Astrocyte (in vitro differentiated cells and primary cell): ENCODE measurements around the gene INCA1. TPM values are rescaled to one million over a fixed set of nuclear protein-coding genes. Genes with fewer than 3 reads are reported as not detected.
"Not testable (repeated sequence)": the region's sequence is repeated elsewhere in the genome, so short reads cannot be mapped to it uniquely, and the experiment has no call there.

Source experiments
- DNase-seq: peaks from one replicate; pipeline ENCODE4 v3.0.0-alpha.2; 2010; ENCODE audit warnings: low read depth
- FAIRE-seq: peaks from 2 replicates; lab custom pipeline; 2011; peaks lifted over from hg19 to GRCh38; lab: Jason Lieb, UNC
- H2AFZ ChIP-seq: 2 replicates; pipeline ENCODE4 v1.6.0; 2012; ENCODE audit warnings: low read depth, low read length, inconsistent platforms
- H3K27ac ChIP-seq: 2 replicates; pipeline ENCODE4 v1.5.1; 2011; ENCODE audit warnings: low read depth, low read length, inconsistent platforms
- H3K27me3 ChIP-seq: 2 replicates; pipeline ENCODE4 v1.6.0; 2011; ENCODE audit warnings: low read length, inconsistent platforms; ENCODE audit not compliant: insufficient read depth
- H3K36me3 ChIP-seq: 2 replicates; pipeline ENCODE4 v1.5.1; 2011; ENCODE audit warnings: low read length, inconsistent platforms; ENCODE audit not compliant: insufficient read depth
- H3K4me1 ChIP-seq: 2 replicates; pipeline ENCODE4 v1.5.1; 2011; ENCODE audit warnings: low read length, inconsistent platforms; ENCODE audit not compliant: insufficient read depth
- H3K4me2 ChIP-seq: 2 replicates; pipeline ENCODE4 v1.6.0; 2012; ENCODE audit warnings: low read length, inconsistent platforms
- H3K4me3 ChIP-seq: 2 replicates; pipeline ENCODE4 v1.5.1; 2011; ENCODE audit warnings: low read depth, mild to moderate bottlenecking, low read length, inconsistent platforms; ENCODE audit not compliant: insufficient read depth
- H3K79me2 ChIP-seq: 2 replicates; pipeline ENCODE4 v1.6.0; 2012; ENCODE audit warnings: mild to moderate bottlenecking, low read length, inconsistent platforms; ENCODE audit not compliant: insufficient read depth
- H3K9ac ChIP-seq: 2 replicates; pipeline ENCODE4 v1.6.0; 2012; ENCODE audit warnings: mild to moderate bottlenecking, low read length, inconsistent platforms
- H3K9me3 ChIP-seq: 2 replicates; pipeline ENCODE4 v1.5.1; 2012; ENCODE audit warnings: low read depth, mild to moderate bottlenecking, low read length, inconsistent platforms; ENCODE audit not compliant: insufficient read depth
- H4K20me1 ChIP-seq: 2 replicates; pipeline ENCODE4 v1.6.0; 2012; ENCODE audit warnings: low read length, inconsistent platforms; ENCODE audit not compliant: insufficient read depth
- H3K27ac Mint-ChIP-seq: one replicate; pipeline ENCODE4 v1.8.0; 2021; ENCODE audit warnings: mild to moderate bottlenecking, mixed read lengths; ENCODE audit not compliant: unreplicated experiment
- H3K27me3 Mint-ChIP-seq: one replicate; pipeline ENCODE4 v1.8.0; 2021; ENCODE audit warnings: low read depth, mixed read lengths; ENCODE audit not compliant: unreplicated experiment
- H3K36me3 Mint-ChIP-seq: one replicate; pipeline ENCODE4 v1.8.0; 2021; ENCODE audit warnings: low read depth, mixed read lengths; ENCODE audit not compliant: unreplicated experiment
- H3K4me1 Mint-ChIP-seq: one replicate; pipeline ENCODE4 v1.8.0; 2021; ENCODE audit warnings: low read depth, mixed read lengths; ENCODE audit not compliant: unreplicated experiment
- H3K4me3 Mint-ChIP-seq: one replicate; pipeline ENCODE4 v1.8.0; 2021; ENCODE audit warnings: mild to moderate bottlenecking, moderate library complexity, mixed read lengths; ENCODE audit not compliant: unreplicated experiment
- H3K9me3 Mint-ChIP-seq: one replicate; pipeline ENCODE4 v1.8.0; 2021; ENCODE audit warnings: mild to moderate bottlenecking, mixed read lengths; ENCODE audit not compliant: unreplicated experiment
- EZH2 ChIP-seq: IDR thresholded peaks from 2 replicates; pipeline ENCODE4 v1.6.1; 2012; ENCODE audit warnings: mild to moderate bottlenecking, low read length, inconsistent platforms; ENCODE audit not compliant: insufficient read depth
- total RNA-seq: library from RNA; stranded (reverse); gene quantifications from 2 replicates; pipeline ENCODE4 v1.2.1, GENCODE V29; 2021
- TF ChIP-seq, protein P1 (sequence below): IDR thresholded peaks from 2 replicates; pipeline ENCODE4 v1.5.1; 2011; ENCODE audit warnings: low read depth, mild to moderate bottlenecking, inconsistent platforms, low read length, moderate library complexity; ENCODE audit not compliant: insufficient read depth

Gene INCA1
- total RNA-seq, 1 donor from 2014 or later, result 1.7 TPM

DNA sequence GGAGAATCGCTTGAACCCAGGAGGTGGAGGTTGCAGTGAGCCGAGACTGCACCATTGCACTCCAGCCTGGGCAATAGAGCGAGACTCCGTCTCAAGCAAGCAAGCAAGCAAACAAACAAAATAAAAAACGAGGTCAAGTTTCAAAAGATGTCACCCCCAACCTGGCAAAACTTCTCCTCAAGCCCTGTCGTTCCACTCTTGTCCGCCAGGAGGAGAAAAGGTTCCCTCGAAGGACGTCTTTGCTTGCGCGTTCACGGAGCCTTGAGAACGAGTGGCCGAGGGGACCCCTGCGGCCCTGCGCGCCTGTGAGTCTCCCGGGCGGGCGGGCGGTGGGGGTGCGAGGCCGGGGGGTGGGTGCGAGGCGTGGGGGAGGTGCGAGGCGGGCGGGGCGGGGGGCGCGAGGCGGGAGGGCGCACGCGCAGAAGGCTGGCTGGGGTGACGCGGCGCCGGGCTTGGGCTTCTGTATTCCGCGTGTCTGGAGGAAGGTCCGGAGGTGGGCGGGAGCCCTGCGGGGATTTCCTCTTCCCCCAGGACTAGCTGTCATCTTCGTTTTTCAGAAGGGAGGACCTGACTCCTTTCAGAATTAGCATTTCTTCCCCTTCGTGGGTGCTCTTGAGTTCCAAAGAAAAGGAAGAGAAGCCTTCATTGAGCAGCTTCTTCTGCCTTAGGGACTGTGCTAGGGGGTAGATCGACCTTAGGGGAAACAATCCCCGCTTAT is 34.2 kb upstream of the INCA1 start:
- peak overlapping the region; percentile 78 for H3K4me3 Mint-ChIP-seq
- peak overlapping the region; percentile 72 for H3K27ac Mint-ChIP-seq
- no peaks in the 10 kb centered on the region for H3K9me3 Mint-ChIP-seq
- H3K36me3 Mint-ChIP-seq, result no peaks in the 10 kb centered on the region
- no peaks in the 10 kb centered on the region for H3K4me1 Mint-ChIP-seq
- DNase-seq (peak; percentile 47), FAIRE-seq (no peak)
- Histone ChIP-seq H3K36me3 (no peaks in the 10 kb centered on the region), H3K4me2 (peak overlapping the region; percentile 84), H4K20me1 (no peaks in the 10 kb centered on the region), H3K9me3 (no peaks in the 10 kb centered on the region), H3K4me3 (peak overlapping the region; percentile 50), H3K4me1 (no peaks in the 10 kb centered on the region), H3K79me2 (no peaks in the 10 kb centered on the region), H2AFZ (peak overlapping the region; percentile 67), H3K27ac (no peak overlapping the region), H3K9ac (peak overlapping the region; percentile 46), H3K27me3 (no peaks in the 10 kb centered on the region)
- no peak for TF ChIP-seq EZH2
- TF ChIP-seq, protein P1, sequence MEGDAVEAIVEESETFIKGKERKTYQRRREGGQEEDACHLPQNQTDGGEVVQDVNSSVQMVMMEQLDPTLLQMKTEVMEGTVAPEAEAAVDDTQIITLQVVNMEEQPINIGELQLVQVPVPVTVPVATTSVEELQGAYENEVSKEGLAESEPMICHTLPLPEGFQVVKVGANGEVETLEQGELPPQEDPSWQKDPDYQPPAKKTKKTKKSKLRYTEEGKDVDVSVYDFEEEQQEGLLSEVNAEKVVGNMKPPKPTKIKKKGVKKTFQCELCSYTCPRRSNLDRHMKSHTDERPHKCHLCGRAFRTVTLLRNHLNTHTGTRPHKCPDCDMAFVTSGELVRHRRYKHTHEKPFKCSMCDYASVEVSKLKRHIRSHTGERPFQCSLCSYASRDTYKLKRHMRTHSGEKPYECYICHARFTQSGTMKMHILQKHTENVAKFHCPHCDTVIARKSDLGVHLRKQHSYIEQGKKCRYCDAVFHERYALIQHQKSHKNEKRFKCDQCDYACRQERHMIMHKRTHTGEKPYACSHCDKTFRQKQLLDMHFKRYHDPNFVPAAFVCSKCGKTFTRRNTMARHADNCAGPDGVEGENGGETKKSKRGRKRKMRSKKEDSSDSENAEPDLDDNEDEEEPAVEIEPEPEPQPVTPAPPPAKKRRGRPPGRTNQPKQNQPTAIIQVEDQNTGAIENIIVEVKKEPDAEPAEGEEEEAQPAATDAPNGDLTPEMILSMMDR, result peak; percentile 60
- peaks cover 15% of the 10 kb centered on the region for H3K27me3 Mint-ChIP-seq

GRCh38 chr17:5030168-5030567 is 32.8 kb upstream of the INCA1 start:
- not testable (repeated sequence) for H3K36me3 ChIP-seq, H3K4me1 Mint-ChIP-seq, H4K20me1 ChIP-seq, DNase-seq, H3K79me2 ChIP-seq, FAIRE-seq, H3K4me1 ChIP-seq, H3K9me3 ChIP-seq, H2AFZ ChIP-seq, H3K4me3 Mint-ChIP-seq, H3K9ac ChIP-seq, H3K27ac ChIP-seq, H3K27me3 ChIP-seq, H3K4me3 ChIP-seq, H3K36me3 Mint-ChIP-seq, H3K4me2 ChIP-seq, H3K27ac Mint-ChIP-seq, H3K9me3 Mint-ChIP-seq
- H3K27me3 Mint-ChIP-seq, result peaks cover 15% of the 10 kb centered on the region

DNA sequence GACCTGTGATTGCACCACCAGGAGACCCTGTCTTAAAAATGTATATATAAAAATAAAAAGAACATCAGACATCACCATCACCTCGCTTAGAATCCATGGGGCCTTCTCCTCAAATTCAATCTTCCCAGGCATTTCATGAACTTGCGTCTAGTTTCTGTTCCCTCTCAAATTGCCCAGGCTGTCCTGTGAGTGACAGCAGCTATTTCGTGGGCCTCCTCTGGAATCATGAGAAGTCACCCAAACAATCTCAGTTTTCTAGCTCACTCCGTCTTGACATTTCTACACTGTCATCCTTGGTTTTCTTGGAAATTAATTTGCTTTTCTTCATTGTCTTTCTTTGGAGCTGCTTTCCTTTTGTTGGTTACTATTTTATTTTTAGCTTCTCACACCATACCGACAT is 30.6 kb upstream of the INCA1 start:
- H3K4me1 ChIP-seq, result no peaks in the 10 kb centered on the region
- H3K4me1 Mint-ChIP-seq, result peaks cover 2% of the 10 kb centered on the region
- no peak overlapping the region for H3K9ac ChIP-seq
- H3K9me3 ChIP-seq, result no peaks in the 10 kb centered on the region
- FAIRE-seq (no peak), DNase-seq (no peak)
- peaks cover 5% of the 10 kb centered on the region for H4K20me1 ChIP-seq
- peaks cover 2% of the 10 kb centered on the region for H3K27me3 Mint-ChIP-seq
- no peak overlapping the region for H3K4me3 Mint-ChIP-seq
- no peak overlapping the region for H2AFZ ChIP-seq
- TF ChIP-seq, protein P1, result no peak
- TF ChIP-seq EZH2, result no peak
- no peaks in the 10 kb centered on the region for H3K79me2 ChIP-seq
- H3K27ac ChIP-seq, result no peak overlapping the region
- H3K4me2 ChIP-seq, result no peak overlapping the region
- no peak overlapping the region for H3K4me3 ChIP-seq
- peaks cover 8% of the 10 kb centered on the region for H3K36me3 Mint-ChIP-seq
- no peaks in the 10 kb centered on the region for H3K27me3 ChIP-seq
- peaks cover 3% of the 10 kb centered on the region for H3K36me3 ChIP-seq
- H3K27ac Mint-ChIP-seq, result no peak overlapping the region
- H3K9me3 Mint-ChIP-seq, result no peaks in the 10 kb centered on the region
